ENCODE data around the gene PGAM2.
"Not testable (repeated sequence)": the region's sequence is repeated elsewhere in the genome, so short reads cannot be mapped to it uniquely, and the experiment has no call there.

The PGAM2 gene

DNA sequence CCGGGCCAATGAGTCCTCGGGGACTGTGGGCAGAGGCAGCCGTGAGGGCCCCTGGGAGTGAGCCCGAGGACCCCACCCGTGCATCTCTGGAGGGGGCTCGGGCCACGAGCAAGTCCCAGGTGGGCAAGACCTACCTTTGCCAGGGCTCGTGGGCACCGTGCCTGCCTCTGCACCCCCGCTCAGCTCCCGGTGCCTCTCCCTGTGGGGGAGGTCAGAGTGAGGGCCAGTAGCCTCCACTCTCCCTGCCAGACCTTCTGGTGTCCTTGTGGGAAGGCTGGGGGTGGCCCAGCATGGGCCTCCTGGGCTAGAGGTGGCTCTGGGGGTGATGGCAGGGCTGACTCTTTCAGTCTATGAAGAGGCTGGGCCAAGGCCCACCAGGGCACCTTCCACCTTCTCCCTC, 35.9 kb downstream of the PGAM2 start:
- H2AFZ ChIP-seq (ENCODE audit: low read depth, low read length); H2BK12ac ChIP-seq (ENCODE audit: low read length in 2 of 2); H3K18ac ChIP-seq (ENCODE audit: low read depth in 1 of 2, low read length in 2 of 2); H3K4me1 ChIP-seq (ENCODE audit: control insufficient read depth, insufficient read depth, low read depth, low read length); H3K79me1 ChIP-seq (replicated peaks; ENCODE audit: low read length, poor library complexity, severe bottlenecking); H3K4me2 ChIP-seq (ENCODE audit: low read length, poor library complexity, severe bottlenecking); H3K14ac ChIP-seq (ENCODE audit: low read length in 2 of 2); H2BK15ac ChIP-seq (ENCODE audit: low read depth, poor library complexity, severe bottlenecking); DNase-seq; H2BK120ac ChIP-seq (ENCODE audit: low read depth, low read length); H3K36me3 ChIP-seq (ENCODE audit: control insufficient read depth in 1 of 2, insufficient read depth in 2 of 2, low read depth in 1 of 2, low read length in 2 of 2); H3K27ac ChIP-seq (ENCODE audit: low read length, poor library complexity, severe bottlenecking); H4K91ac ChIP-seq (ENCODE audit: low read length); H4K8ac ChIP-seq (ENCODE audit: low read length); H3K4me3 ChIP-seq (ENCODE audit: insufficient read depth in 1 of 2, low read depth in 1 of 2, low read length in 2 of 2); H3K4ac ChIP-seq (ENCODE audit: low read depth in 1 of 2, low read length in 2 of 2); H3K9me3 ChIP-seq (ENCODE audit: control insufficient read depth, low read length); H3K27me3 ChIP-seq (ENCODE audit: control insufficient read depth in 1 of 2, insufficient read depth in 1 of 2, low read length in 2 of 2); H3K23ac ChIP-seq (ENCODE audit: low read length in 2 of 2); H3K9ac ChIP-seq (ENCODE audit: low read length); H2AK5ac ChIP-seq (ENCODE audit: low read length, severe bottlenecking); H2BK5ac ChIP-seq (ENCODE audit: low read depth, low read length, poor library complexity, severe bottlenecking): not testable (repeated sequence)
- WGBS: no CpG with 5 or more reads among the region's 11 CpGs

- H2AK5ac ChIP-seq (ENCODE audit: low read length, severe bottlenecking); H4K8ac ChIP-seq (ENCODE audit: low read length); H3K9me3 ChIP-seq (ENCODE audit: control insufficient read depth, low read length); H3K4me1 ChIP-seq (ENCODE audit: control insufficient read depth, insufficient read depth, low read depth, low read length); H2BK15ac ChIP-seq (ENCODE audit: low read depth, poor library complexity, severe bottlenecking); H3K79me1 ChIP-seq (replicated peaks; ENCODE audit: low read length, poor library complexity, severe bottlenecking); H3K23ac ChIP-seq (ENCODE audit: low read length in 2 of 2); H2AFZ ChIP-seq (ENCODE audit: low read depth, low read length); H3K4ac ChIP-seq (ENCODE audit: low read depth in 1 of 2, low read length in 2 of 2); H3K18ac ChIP-seq (ENCODE audit: low read depth in 1 of 2, low read length in 2 of 2); H2BK12ac ChIP-seq (ENCODE audit: low read length in 2 of 2); H3K14ac ChIP-seq (ENCODE audit: low read length in 2 of 2); H2BK5ac ChIP-seq (ENCODE audit: low read depth, low read length, poor library complexity, severe bottlenecking); H4K91ac ChIP-seq (ENCODE audit: low read length); H3K27ac ChIP-seq (ENCODE audit: low read length, poor library complexity, severe bottlenecking); DNase-seq; H2BK120ac ChIP-seq (ENCODE audit: low read depth, low read length); H3K27me3 ChIP-seq (ENCODE audit: control insufficient read depth in 1 of 2, insufficient read depth in 1 of 2, low read length in 2 of 2); H3K9ac ChIP-seq (ENCODE audit: low read length); H3K4me3 ChIP-seq (ENCODE audit: insufficient read depth in 1 of 2, low read depth in 1 of 2, low read length in 2 of 2); H3K36me3 ChIP-seq (ENCODE audit: control insufficient read depth in 1 of 2, insufficient read depth in 2 of 2, low read depth in 1 of 2, low read length in 2 of 2); H3K4me2 ChIP-seq (ENCODE audit: low read length, poor library complexity, severe bottlenecking): not testable (repeated sequence)
- WGBS: 82% methylated on average over 3 of the region's 6 CpGs
Observed at GRCh38 chr7:44022796-44023467, 42.4 kb downstream of the PGAM2 start.

DNA sequence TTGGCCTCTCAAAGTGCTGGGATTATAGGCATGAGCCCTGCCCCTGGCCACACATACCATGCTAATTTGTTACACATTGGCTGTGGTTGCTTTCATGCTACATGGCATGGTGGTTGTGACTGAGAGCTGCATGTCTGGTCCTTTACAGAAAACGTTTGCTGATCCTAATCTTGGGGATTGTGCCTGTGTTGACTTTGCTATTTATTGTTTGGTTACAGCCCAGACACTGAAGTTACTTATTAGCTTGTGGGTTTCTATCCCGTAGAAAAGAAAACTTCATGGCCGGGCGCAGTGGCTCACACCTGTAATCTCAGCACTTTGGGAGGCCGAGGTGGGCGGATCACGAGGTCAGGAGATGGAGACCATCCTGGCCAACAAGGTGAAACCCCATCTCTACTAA, 43.3 kb downstream of the PGAM2 start:
- not testable (repeated sequence) for H2BK12ac ChIP-seq (ENCODE audit: low read length in 2 of 2); H3K4me2 ChIP-seq (ENCODE audit: low read length, poor library complexity, severe bottlenecking); H2BK15ac ChIP-seq (ENCODE audit: low read depth, poor library complexity, severe bottlenecking); H2AK5ac ChIP-seq (ENCODE audit: low read length, severe bottlenecking); H3K4ac ChIP-seq (ENCODE audit: low read depth in 1 of 2, low read length in 2 of 2); H3K9ac ChIP-seq (ENCODE audit: low read length); H3K14ac ChIP-seq (ENCODE audit: low read length in 2 of 2); H4K91ac ChIP-seq (ENCODE audit: low read length); H3K27ac ChIP-seq (ENCODE audit: low read length, poor library complexity, severe bottlenecking); H2AFZ ChIP-seq (ENCODE audit: low read depth, low read length); DNase-seq; H3K18ac ChIP-seq (ENCODE audit: low read depth in 1 of 2, low read length in 2 of 2); H3K4me1 ChIP-seq (ENCODE audit: control insufficient read depth, insufficient read depth, low read depth, low read length); H2BK120ac ChIP-seq (ENCODE audit: low read depth, low read length); H3K4me3 ChIP-seq (ENCODE audit: insufficient read depth in 1 of 2, low read depth in 1 of 2, low read length in 2 of 2); H3K79me1 ChIP-seq (replicated peaks; ENCODE audit: low read length, poor library complexity, severe bottlenecking); H3K27me3 ChIP-seq (ENCODE audit: control insufficient read depth in 1 of 2, insufficient read depth in 1 of 2, low read length in 2 of 2); H3K9me3 ChIP-seq (ENCODE audit: control insufficient read depth, low read length); H2BK5ac ChIP-seq (ENCODE audit: low read depth, low read length, poor library complexity, severe bottlenecking); H4K8ac ChIP-seq (ENCODE audit: low read length); H3K23ac ChIP-seq (ENCODE audit: low read length in 2 of 2); H3K36me3 ChIP-seq (ENCODE audit: control insufficient read depth in 1 of 2, insufficient read depth in 2 of 2, low read depth in 1 of 2, low read length in 2 of 2)
- WGBS: 90% methylated on average over 6 of the region's 7 CpGs

GRCh38 chr7:44019825-44020224, 45.5 kb downstream of the PGAM2 start:
- H3K14ac ChIP-seq (ENCODE audit: low read length in 2 of 2); DNase-seq; H3K18ac ChIP-seq (ENCODE audit: low read depth in 1 of 2, low read length in 2 of 2); H3K4ac ChIP-seq (ENCODE audit: low read depth in 1 of 2, low read length in 2 of 2); H2BK120ac ChIP-seq (ENCODE audit: low read depth, low read length); H3K79me1 ChIP-seq (replicated peaks; ENCODE audit: low read length, poor library complexity, severe bottlenecking); H4K8ac ChIP-seq (ENCODE audit: low read length); H3K23ac ChIP-seq (ENCODE audit: low read length in 2 of 2); H2BK12ac ChIP-seq (ENCODE audit: low read length in 2 of 2); H3K27ac ChIP-seq (ENCODE audit: low read length, poor library complexity, severe bottlenecking); H3K9ac ChIP-seq (ENCODE audit: low read length); H2AFZ ChIP-seq (ENCODE audit: low read depth, low read length); H3K4me3 ChIP-seq (ENCODE audit: insufficient read depth in 1 of 2, low read depth in 1 of 2, low read length in 2 of 2); H2BK5ac ChIP-seq (ENCODE audit: low read depth, low read length, poor library complexity, severe bottlenecking); H2BK15ac ChIP-seq (ENCODE audit: low read depth, poor library complexity, severe bottlenecking); H3K9me3 ChIP-seq (ENCODE audit: control insufficient read depth, low read length); H3K4me1 ChIP-seq (ENCODE audit: control insufficient read depth, insufficient read depth, low read depth, low read length); H3K4me2 ChIP-seq (ENCODE audit: low read length, poor library complexity, severe bottlenecking); H4K91ac ChIP-seq (ENCODE audit: low read length); H3K27me3 ChIP-seq (ENCODE audit: control insufficient read depth in 1 of 2, insufficient read depth in 1 of 2, low read length in 2 of 2); H2AK5ac ChIP-seq (ENCODE audit: low read length, severe bottlenecking); H3K36me3 ChIP-seq (ENCODE audit: control insufficient read depth in 1 of 2, insufficient read depth in 2 of 2, low read depth in 1 of 2, low read length in 2 of 2): not testable (repeated sequence)
- no CpG with 5 or more reads among the region's 6 CpGs for WGBS
